Mesendoderm (in vitro differentiated cells): ENCODE data around the gene SLC29A2. TPM values are rescaled to one million over a fixed set of nuclear protein-coding genes. Genes with fewer than 3 reads are reported as not detected.
A peak's percentile ranks its signal among the peaks of the same experiment; 100 is the strongest.

Source experiments
- DNase-seq: peaks from one replicate; pipeline ENCODE4 v3.0.0; 2013
- H2AK5ac ChIP-seq: 2 replicates; pipeline ENCODE4 v1.6.1; 2013; ENCODE audit warnings: low read length, inconsistent platforms
- H2BK120ac ChIP-seq: 2 replicates; pipeline ENCODE4 v1.6.1; 2013; ENCODE audit warnings: low read depth, mild to moderate bottlenecking, low read length, moderate library complexity, mixed read lengths
- H2BK15ac ChIP-seq: replicated peaks from 2 replicates; pipeline ENCODE4 v1.6.1; 2013; ENCODE audit warnings: low read depth, mild to moderate bottlenecking, moderate library complexity
- H2BK5ac ChIP-seq: 2 replicates; pipeline ENCODE4 v1.6.1; 2013; ENCODE audit warnings: low read length, inconsistent platforms
- H3K18ac ChIP-seq: 2 replicates; pipeline ENCODE4 v1.6.1; 2013; ENCODE audit warnings: mild to moderate bottlenecking, low read length, mixed read lengths
- H3K23ac ChIP-seq: one replicate; pipeline ENCODE4 v1.6.1; 2013; ENCODE audit warnings: low read length
- H3K27ac ChIP-seq: 2 replicates; pipeline ENCODE4 v1.5.1; 2013; ENCODE audit warnings: low read depth, mild to moderate bottlenecking, inconsistent platforms, low read length, moderate library complexity
- H3K27me3 ChIP-seq: 2 replicates; pipeline ENCODE4 v1.6.1; 2013; ENCODE audit warnings: low read length, control low read depth, mild to moderate bottlenecking, inconsistent platforms; ENCODE audit not compliant: insufficient read depth, poor library complexity
- H3K36me3 ChIP-seq: 2 replicates; pipeline ENCODE4 v1.6.1; 2013; ENCODE audit warnings: low read length, inconsistent platforms; ENCODE audit not compliant: control insufficient read depth, insufficient read depth
- H3K4ac ChIP-seq: one replicate; pipeline ENCODE4 v1.6.1; 2013; ENCODE audit warnings: low read depth, mild to moderate bottlenecking, low read length, moderate library complexity
- H3K4me1 ChIP-seq: 2 replicates; pipeline ENCODE4 v1.6.1; 2013; ENCODE audit warnings: low read depth, low read length, inconsistent platforms; ENCODE audit not compliant: control insufficient read depth
- H3K4me2 ChIP-seq: 2 replicates; pipeline ENCODE4 v1.6.1; 2013; ENCODE audit warnings: low read length
- H3K4me3 ChIP-seq: 2 replicates; pipeline ENCODE4 v1.5.1; 2013; ENCODE audit warnings: mild to moderate bottlenecking, low read length
- H3K56ac ChIP-seq: one replicate; pipeline ENCODE4 v1.6.1; 2013; ENCODE audit warnings: low read length
- H3K79me1 ChIP-seq: 2 replicates; pipeline ENCODE4 v1.6.1; 2013; ENCODE audit warnings: low read length, inconsistent platforms
- H3K79me2 ChIP-seq: 2 replicates; pipeline ENCODE4 v1.6.1; 2013; ENCODE audit warnings: mild to moderate bottlenecking, low read length; ENCODE audit not compliant: control insufficient read depth, insufficient read depth
- H3K9ac ChIP-seq: 2 replicates; pipeline ENCODE4 v1.6.1; 2013; ENCODE audit warnings: low read length, inconsistent platforms
- H4K5ac ChIP-seq: one replicate; pipeline ENCODE4 v1.6.1; 2013; ENCODE audit warnings: low read length
- H4K8ac ChIP-seq: one replicate; pipeline ENCODE4 v1.6.1; 2013; ENCODE audit warnings: low read depth, mild to moderate bottlenecking, control low read depth, low read length, moderate library complexity
- WGBS: extraction: QIAGEN DNeasy Blood & Tissue Kit; methylation state at CpG from one replicate; pipeline ENCODE4 v1.1.7; 2013; ENCODE audit warnings: low lambda C conversion rate, missing lambda C conversion rate; ENCODE audit not compliant: insufficient coverage; ENCODE audit errors: extremely low coverage; 5-methylcytosine and 5-hydroxymethylcytosine counted together
- small RNA-seq: library from polyadenylated mRNA; stranded (forward); fragments of <200 nt; extraction: miRNeasy Mini kit (QIAGEN cat#:217004); gene quantifications from one replicate; pipeline ENCODE3, GENCODE V24; 2013; ENCODE audit not compliant: insufficient read depth

Gene SLC29A2

DNA sequence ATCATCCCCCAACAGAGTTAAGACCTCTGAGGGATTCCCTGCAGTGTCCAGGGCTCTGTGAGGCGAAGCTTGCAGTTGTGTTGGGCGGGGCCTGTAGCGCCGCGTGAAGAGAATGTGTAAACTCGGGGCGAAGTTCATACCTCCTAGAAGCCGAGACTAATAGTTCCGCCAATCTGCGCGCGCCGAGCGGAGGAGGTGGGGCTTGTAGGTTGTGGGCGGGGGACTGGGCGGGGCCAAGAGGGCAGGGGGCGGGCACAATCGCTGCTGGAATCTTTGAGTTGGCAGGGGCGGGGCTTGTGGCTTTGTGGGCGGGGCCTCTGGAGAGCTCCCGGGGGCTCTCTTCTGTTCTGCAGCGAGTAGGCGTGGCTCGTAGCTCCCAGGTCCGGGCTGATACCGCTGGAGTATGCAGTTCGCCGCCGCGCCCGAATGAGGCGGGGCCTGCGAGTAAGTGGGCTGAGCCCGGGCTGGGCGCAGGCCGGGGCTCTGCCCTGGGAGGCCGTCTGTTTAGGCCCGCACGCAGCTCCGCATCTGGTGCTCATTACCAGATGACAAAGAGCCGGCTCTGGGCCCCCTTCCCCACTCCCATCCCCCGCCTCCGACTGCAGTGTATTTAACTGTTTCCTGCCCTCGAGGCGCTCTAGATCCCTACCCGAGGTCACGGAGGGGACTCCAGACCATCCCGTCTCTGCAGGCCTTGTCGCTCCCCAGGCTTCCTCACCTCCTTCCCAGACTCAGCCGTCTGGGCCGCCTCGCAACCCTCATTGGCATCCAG, 58.8 kb downstream of the SLC29A2 start:
- peak overlapping the region; percentile 9 for H2BK120ac ChIP-seq
- WGBS = no CpG with 5 or more reads among the region's 52 CpGs
- peak overlapping the region; percentile 100 for H3K4me2 ChIP-seq
- H3K27me3 ChIP-seq = no peaks in the 10 kb centered on the region
- peak overlapping the region; percentile 93 for H3K56ac ChIP-seq
- no peaks in the 10 kb centered on the region for H3K79me2 ChIP-seq
- no peak overlapping the region for H4K5ac ChIP-seq
- H2BK5ac ChIP-seq = peak overlapping the region; percentile 70
- H2BK15ac ChIP-seq = no peak overlapping the region
- peak overlapping the region; percentile 65 for H3K4me3 ChIP-seq
- H2AK5ac ChIP-seq = no peak overlapping the region
- H3K79me1 ChIP-seq = no peaks in the 10 kb centered on the region
- H3K4ac ChIP-seq = peak overlapping the region; percentile 75
- peaks cover 10% of the 10 kb centered on the region for H3K4me1 ChIP-seq
- H3K18ac ChIP-seq = peak overlapping the region; percentile 1
- peak overlapping the region; percentile 24 for H3K23ac ChIP-seq
- peak overlapping the region; percentile 86 for H3K9ac ChIP-seq
- H4K8ac ChIP-seq = no peak overlapping the region
- peak overlapping the region; percentile 92 for H3K27ac ChIP-seq
- no peaks in the 10 kb centered on the region for H3K36me3 ChIP-seq
- DNase-seq = peak; percentile 99

Small RNA genes lying within 50 kb of the gene (small RNA-seq; reads per million reads assigned to genes)
- gene RF00017 (not detected), gene RNU1-84P (not detected)
